ENCODE results near the gene MAPK7.

The MAPK7 gene

DNA sequence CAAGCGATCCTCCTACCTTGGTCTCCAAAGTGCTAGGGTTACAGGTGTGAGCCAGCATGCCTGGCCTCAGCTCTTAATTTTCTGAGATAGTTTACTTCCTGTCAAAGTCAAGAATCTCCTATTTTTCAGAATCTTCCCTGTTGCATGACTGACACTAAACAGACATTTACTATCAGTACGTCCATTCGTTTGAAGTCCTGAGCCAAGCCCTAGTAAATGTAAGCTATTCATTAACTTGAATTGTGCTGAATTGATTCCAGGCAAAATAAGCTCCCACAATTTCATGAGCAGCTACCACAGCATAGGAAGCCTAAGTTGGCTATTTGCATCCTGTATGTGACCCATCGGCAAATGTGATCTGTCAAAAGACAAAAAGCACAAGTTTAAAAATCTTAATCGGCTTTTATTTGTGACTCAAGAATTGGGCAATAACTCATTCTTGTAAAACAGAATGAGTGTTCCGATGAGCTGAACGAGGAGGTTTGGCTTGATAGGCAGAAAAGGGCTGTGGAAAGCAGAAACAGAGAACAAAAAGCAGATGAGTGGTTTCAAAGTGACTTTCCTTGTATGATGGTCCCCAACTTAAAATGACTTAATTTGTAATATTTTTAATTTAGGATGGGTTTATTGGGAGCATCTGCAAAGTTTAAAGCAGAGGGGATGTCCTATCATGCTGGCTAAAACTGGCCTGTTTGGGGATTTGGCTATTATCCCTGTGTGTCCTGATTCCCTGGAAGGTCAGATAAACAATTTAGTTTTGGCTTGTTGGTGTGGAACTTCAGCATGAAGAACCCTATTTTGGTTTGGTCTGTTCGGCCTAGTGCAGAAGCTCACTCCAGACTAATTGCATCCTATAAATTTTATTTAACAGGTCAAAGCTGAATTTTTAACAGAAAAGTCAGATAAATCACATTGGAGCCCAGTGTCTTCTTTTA lies 46.9 kb downstream of the MAPK7 start:
- DNase-seq: no peak

DNA sequence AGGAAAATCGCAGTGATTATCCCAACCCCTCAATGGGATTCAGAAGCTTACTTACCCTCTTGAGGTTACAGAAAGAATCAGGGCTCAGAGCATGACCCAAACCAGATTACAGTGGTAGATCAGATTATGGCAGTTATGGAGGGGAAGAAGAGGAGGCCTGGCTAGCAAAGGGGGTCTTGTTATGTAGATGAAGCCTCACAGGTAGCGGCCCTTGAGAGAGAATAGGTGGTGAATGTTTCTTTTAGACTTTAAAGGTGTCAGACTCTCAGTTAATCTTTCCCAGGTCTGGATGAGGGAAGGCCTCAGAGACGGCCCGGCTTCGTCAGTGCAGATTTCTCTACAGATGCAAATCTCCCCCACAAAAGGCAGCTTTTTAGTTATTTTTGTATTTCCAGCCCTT lies 48.3 kb downstream of the MAPK7 start:
- DNase-seq: no peak

DNA sequence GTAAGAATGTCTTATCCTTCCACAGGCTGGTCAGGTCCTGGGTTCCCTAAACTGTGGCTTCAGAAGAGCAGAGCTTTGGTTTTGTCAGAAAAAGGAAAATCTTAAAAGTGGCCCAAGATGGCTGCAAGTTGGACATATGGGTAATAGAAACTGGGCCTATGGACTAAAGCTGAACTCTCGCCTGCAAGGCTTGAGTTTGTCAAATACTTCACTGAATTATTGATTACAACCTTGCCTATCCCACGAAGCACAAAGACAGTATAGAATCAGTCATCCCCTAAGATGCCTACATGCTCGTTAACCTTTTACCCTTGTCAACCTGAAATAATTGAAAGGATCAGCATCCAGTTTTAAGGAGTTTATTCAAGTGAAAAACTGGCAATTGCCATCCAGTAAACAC lies 53.4 kb downstream of the MAPK7 start:
- DNase-seq: no peak

Data from OCI-M1 (cell line).